Muscle of leg (tissue), 16 donors: ENCODE measurements around the gene MKLN1. TPM values are rescaled to one million over a fixed set of nuclear protein-coding genes. Genes with fewer than 3 reads are reported as not detected.

ENCODE experiments used
- DNase-seq: peaks from one replicate; pipeline ENCODE4 v3.0.0; 2013
- H3K27ac ChIP-seq: one replicate; pipeline ENCODE4 v1.5.1; 2013; ENCODE audit warnings: mild to moderate bottlenecking, low read length, control low read depth
- H3K27me3 ChIP-seq: one replicate; pipeline ENCODE4 v1.6.1; 2013; ENCODE audit warnings: low read length; ENCODE audit not compliant: control insufficient read depth, insufficient read depth
- H3K36me3 ChIP-seq: one replicate; pipeline ENCODE4 v1.6.1; 2013; ENCODE audit warnings: low read length; ENCODE audit not compliant: control insufficient read depth, insufficient read depth
- H3K4me1 ChIP-seq: one replicate; pipeline ENCODE4 v1.6.1; 2013; ENCODE audit warnings: low read length; ENCODE audit not compliant: control insufficient read depth, insufficient read depth
- H3K4me3 ChIP-seq: one replicate; pipeline ENCODE4 v1.5.1; 2013; ENCODE audit warnings: low read length, control low read depth
- H3K9me3 ChIP-seq: replicated peaks from 2 replicates; pipeline ENCODE4 v1.6.1; 2013; ENCODE audit warnings: low read depth, low read length; ENCODE audit not compliant: control insufficient read depth
- WGBS: methylation state at CpG from one replicate; pipeline ENCODE4 v1.1.5; 2013; ENCODE audit warnings: missing lambda C conversion rate; ENCODE audit not compliant: insufficient coverage; 5-methylcytosine and 5-hydroxymethylcytosine counted together
- long read RNA-seq, 11 donors: transcript quantifications; one replicate each; lab custom pipeline, GENCODE V29; 2026
- polyA plus RNA-seq, 8 donors: library from polyadenylated mRNA; unstranded; fragments of 120-200 nt; gene quantifications; one replicate each; pipeline versions ENCODE4 v1.2.1 to v1.2.3, GENCODE V29; 2013; ENCODE audit warnings: inconsistent platforms in 1 of 8, low replicate concordance in 1 of 8; ENCODE audit not compliant: insufficient read length in 8 of 8, insufficient read depth in 1 of 8
- total RNA-seq: library from RNA; stranded (reverse); fragments of 120-200 nt; gene quantifications from one replicate; pipeline ENCODE4 v1.2.4, GENCODE V29; 2013

The MKLN1 gene
- total RNA-seq: 36.5 TPM
- 10 to 100 TPM; 11.7 to 23.4 (median 19.7) TPM for polyA plus RNA-seq
- long read RNA-seq, donor 1, full-length matches to known transcripts: 4 of 4 reads
- long read RNA-seq, donor 1, partial matches to known transcripts: 0 of 4 reads
- long read RNA-seq, donor 1, other reads (novel, unspliced or antisense): 0 of 4 reads
- long read RNA-seq, donor 2, partial matches to known transcripts: 0 of 1 reads
- long read RNA-seq, donor 2, other reads (novel, unspliced or antisense): 0 of 1 reads
- long read RNA-seq, donor 3, full-length matches to known transcripts: 3 of 3 reads
- long read RNA-seq, donor 3, partial matches to known transcripts: 0 of 3 reads
- long read RNA-seq, donor 3, other reads (novel, unspliced or antisense): 0 of 3 reads
- long read RNA-seq, donor 4, full-length matches to known transcripts: 4 of 4 reads
- long read RNA-seq, donor 4, partial matches to known transcripts: 0 of 4 reads
- long read RNA-seq, donor 4, other reads (novel, unspliced or antisense): 0 of 4 reads
- long read RNA-seq, donor 5, full-length matches to known transcripts: 4 of 143 reads
- long read RNA-seq, donor 5, partial matches to known transcripts: 139 of 143 reads
- long read RNA-seq, donor 5, other reads (novel, unspliced or antisense): 0 of 143 reads
- long read RNA-seq, donor 6, full-length matches to known transcripts: 2 of 2 reads
- long read RNA-seq, donor 6, partial matches to known transcripts: 0 of 2 reads
- long read RNA-seq, donor 6, other reads (novel, unspliced or antisense): 0 of 2 reads
- long read RNA-seq, donor 7, full-length matches to known transcripts: 3 of 24 reads
- long read RNA-seq, donor 7, partial matches to known transcripts: 21 of 24 reads
- long read RNA-seq, donor 7, other reads (novel, unspliced or antisense): 0 of 24 reads
- long read RNA-seq, donor 8, full-length matches to known transcripts: 7 of 19 reads
- long read RNA-seq, donor 8, partial matches to known transcripts: 12 of 19 reads
- long read RNA-seq, donor 8, other reads (novel, unspliced or antisense): 0 of 19 reads
- long read RNA-seq, donor 9: 0 reads
- long read RNA-seq, donor 10, full-length matches to known transcripts: 6 of 6 reads
- long read RNA-seq, donor 10, partial matches to known transcripts: 0 of 6 reads
- long read RNA-seq, donor 10, other reads (novel, unspliced or antisense): 0 of 6 reads
- long read RNA-seq, donor 11, full-length matches to known transcripts: 2 of 2 reads
- long read RNA-seq, donor 11, partial matches to known transcripts: 0 of 2 reads
- long read RNA-seq, donor 11, other reads (novel, unspliced or antisense): 0 of 2 reads

- Histone ChIP-seq H3K36me3 (peaks cover under 1% of the 10 kb centered on the region), H3K4me1 (peaks cover 4% of the 10 kb centered on the region), H3K27ac (peak within 1 kb of the TSS; percentile 98), H3K4me3 (peak within 1 kb of the TSS; percentile 89), H3K9me3 (no peaks in the 10 kb centered on the region), H3K27me3 (no peaks in the 10 kb centered on the region)
- DNase-seq: peak; percentile 96
- WGBS: 0% methylated on average over 68 of the region's 69 CpGs
Measured at GRCh38 chr7:131327626-131328376, at the start of gene MKLN1. Gene MKLN1, plus strand, starts transcription at chr7:131327876. Its CDS starts 24 bp downstream, at chr7:131327900.

GRCh38 chr7:131279044-131279443, 48.6 kb upstream of the MKLN1 start:
- no peaks in the 10 kb centered on the region for H3K27me3 ChIP-seq
- H3K4me1 ChIP-seq: no peaks in the 10 kb centered on the region
- H3K9me3 ChIP-seq: no peaks in the 10 kb centered on the region
- 40% methylated on average over 1 of the region's 1 CpG for WGBS
- no peak overlapping the region for H3K27ac ChIP-seq
- DNase-seq: no peak
- H3K4me3 ChIP-seq: no peak overlapping the region
- H3K36me3 ChIP-seq: no peaks in the 10 kb centered on the region

- Histone ChIP-seq H3K27me3 (no peaks in the 10 kb centered on the region), H3K4me1 (peaks cover 4% of the 10 kb centered on the region), H3K27ac (no peak overlapping the region), H3K36me3 (no peaks in the 10 kb centered on the region), H3K9me3 (no peaks in the 10 kb centered on the region), H3K4me3 (no peak overlapping the region)
- WGBS: 100% methylated on average over 1 of the region's 5 CpGs
- no peak for DNase-seq
Measured at GRCh38 chr7:131281266-131282048, 46.2 kb upstream of the MKLN1 start.

- peak; percentile 17 for DNase-seq
- Histone ChIP-seq H3K4me1 (peaks cover 4% of the 10 kb centered on the region), H3K9me3 (no peaks in the 10 kb centered on the region), H3K27me3 (no peaks in the 10 kb centered on the region), H3K36me3 (no peaks in the 10 kb centered on the region), H3K4me3 (no peak overlapping the region), H3K27ac (no peak overlapping the region)
- WGBS: 72% methylated on average over 5 of the region's 13 CpGs
Measured at GRCh38 chr7:131284702-131285419, 42.8 kb upstream of the MKLN1 start.

- DNase-seq: peak; percentile 44
- Histone ChIP-seq H3K36me3 (no peaks in the 10 kb centered on the region), H3K4me1 (peaks cover 4% of the 10 kb centered on the region), H3K27ac (no peak overlapping the region), H3K4me3 (no peak overlapping the region), H3K9me3 (no peaks in the 10 kb centered on the region), H3K27me3 (no peaks in the 10 kb centered on the region)
- WGBS: 49% methylated on average over 2 of the region's 3 CpGs
Measured at GRCh38 chr7:131285556-131285955, 42.1 kb upstream of the MKLN1 start.

- no peak overlapping the region for H3K4me3 ChIP-seq
- no peaks in the 10 kb centered on the region for H3K36me3 ChIP-seq
- no peak overlapping the region for H3K27ac ChIP-seq
- no peaks in the 10 kb centered on the region for H3K27me3 ChIP-seq
- DNase-seq: no peak
- 67% methylated on average over 2 of the region's 4 CpGs for WGBS
- H3K4me1 ChIP-seq: peaks cover 4% of the 10 kb centered on the region
- no peaks in the 10 kb centered on the region for H3K9me3 ChIP-seq
Measured at GRCh38 chr7:131288450-131288849, 39.2 kb upstream of the MKLN1 start.

GRCh38 chr7:131289051-131289450, 38.6 kb upstream of the MKLN1 start:
- WGBS: 90% methylated on average over 3 of the region's 5 CpGs
- no peak overlapping the region for H3K27ac ChIP-seq
- no peaks in the 10 kb centered on the region for H3K9me3 ChIP-seq
- H3K4me1 ChIP-seq: peaks cover 4% of the 10 kb centered on the region
- H3K4me3 ChIP-seq: no peak overlapping the region
- no peaks in the 10 kb centered on the region for H3K27me3 ChIP-seq
- no peaks in the 10 kb centered on the region for H3K36me3 ChIP-seq
- no peak for DNase-seq

- no peak for DNase-seq
- no peaks in the 10 kb centered on the region for H3K4me1 ChIP-seq
- no peaks in the 10 kb centered on the region for H3K9me3 ChIP-seq
- H3K4me3 ChIP-seq: no peak overlapping the region
- WGBS: 69% methylated on average over 2 of the region's 4 CpGs
- H3K36me3 ChIP-seq: no peaks in the 10 kb centered on the region
- no peak overlapping the region for H3K27ac ChIP-seq
- H3K27me3 ChIP-seq: no peaks in the 10 kb centered on the region
Measured at GRCh38 chr7:131292141-131292905, 35.4 kb upstream of the MKLN1 start.
